Measurements from ENCODE around the gene ABI1.

ABI1 gene

DNA sequence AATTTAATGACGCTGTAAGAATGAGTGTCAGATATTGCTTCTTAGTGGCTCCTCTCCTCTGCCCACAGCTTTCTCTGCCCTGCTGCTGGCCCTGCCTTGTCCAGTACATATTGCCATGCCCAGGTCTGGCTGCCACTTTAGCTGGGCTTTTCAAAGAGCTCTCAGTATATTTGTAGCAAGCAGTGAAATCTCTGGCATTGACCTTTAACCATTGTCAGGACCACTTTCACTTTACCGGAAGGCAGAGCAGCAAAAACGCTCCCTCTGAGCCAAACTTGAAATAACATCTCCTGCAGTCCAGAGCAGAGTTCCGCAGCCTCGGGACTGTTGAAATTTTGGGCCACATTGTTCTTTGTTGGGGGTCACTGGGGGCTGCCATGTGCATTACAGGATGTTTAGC, 149.4 kb downstream of the ABI1 start:
- no peak for DNase-seq

GRCh38 chr10:26706936-26707335, 153.8 kb downstream of the ABI1 start:
- no peak for DNase-seq

DNA sequence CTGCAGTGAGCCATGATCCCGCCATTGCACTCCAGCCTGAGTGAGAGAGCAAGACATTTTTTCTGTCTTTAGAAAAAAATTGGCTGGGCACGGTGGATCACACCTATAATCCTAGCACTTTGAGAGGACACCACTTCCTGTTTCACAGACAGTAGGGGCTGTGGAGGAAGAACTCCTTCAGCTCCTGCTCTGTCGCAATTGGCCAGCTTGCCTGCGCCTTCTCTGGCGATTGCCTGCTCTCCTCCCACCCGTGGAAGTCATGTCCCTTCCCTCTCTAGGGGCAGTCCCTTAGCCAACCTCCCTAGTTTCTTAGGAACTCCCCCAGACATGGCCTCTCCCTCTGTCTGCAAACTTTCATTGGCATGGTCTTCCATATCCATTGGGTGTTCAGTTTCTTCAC, 154.6 kb downstream of the ABI1 start:
- DNase-seq: no peak

GRCh38 chr10:26703974-26704373, 156.8 kb downstream of the ABI1 start:
- no peak for DNase-seq

DNA sequence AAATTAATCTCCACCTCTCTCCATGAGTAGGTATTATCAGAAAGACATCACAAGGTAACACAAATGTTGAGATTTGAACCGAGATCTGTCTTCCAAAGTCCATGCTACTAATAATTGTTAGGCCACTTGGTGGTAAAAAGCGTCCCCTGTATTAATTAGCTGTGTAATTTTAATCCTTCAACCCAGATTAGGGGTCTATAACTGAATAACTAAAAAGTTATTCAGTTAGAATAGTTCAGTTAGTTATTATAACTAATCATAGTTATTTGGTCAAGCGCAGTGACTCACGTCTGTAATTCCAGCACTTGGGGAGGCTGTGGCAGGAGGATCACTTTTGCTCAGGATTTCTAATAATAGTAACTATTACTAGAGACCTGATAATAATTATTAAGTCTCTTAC, 157.7 kb downstream of the ABI1 start:
- DNase-seq: no peak

GRCh38 chr10:26700884-26701630, 159.7 kb downstream of the ABI1 start:
- no peak for DNase-seq

DNA sequence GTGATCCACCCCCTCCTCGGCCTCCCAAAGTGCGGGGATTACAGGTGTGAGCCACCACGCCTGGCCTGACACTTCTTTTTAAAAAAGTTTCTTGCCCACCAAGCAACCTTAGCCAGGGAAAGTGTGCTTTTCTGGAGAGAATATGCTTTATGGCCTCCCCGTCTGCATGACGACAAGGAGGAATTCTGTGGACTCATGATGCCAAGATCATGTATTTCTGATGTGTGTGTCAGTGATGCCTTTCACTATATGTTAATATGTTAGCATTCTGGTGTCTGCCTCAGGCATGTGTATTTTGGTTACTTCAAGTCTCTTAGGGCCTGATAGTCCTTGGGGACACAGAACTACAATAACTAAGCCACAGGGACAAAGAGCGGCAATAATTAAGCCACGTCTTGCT, 161.1 kb downstream of the ABI1 start:
- no peak for DNase-seq

- no peak for DNase-seq
Observed at GRCh38 chr10:26698909-26699308, 161.8 kb downstream of the ABI1 start.

GRCh38 chr10:26697922-26698608, 162.7 kb downstream of the ABI1 start:
- no peak for DNase-seq

- peak; percentile 61 to 68 for DNase-seq
Observed at GRCh38 chr10:26697163-26697921, 163.4 kb downstream of the ABI1 start, which contains the start of gene PDSS1. Gene PDSS1, plus strand, starts transcription at chr10:26697701. Its CDS starts 11 bp downstream, at chr10:26697712.

DNA sequence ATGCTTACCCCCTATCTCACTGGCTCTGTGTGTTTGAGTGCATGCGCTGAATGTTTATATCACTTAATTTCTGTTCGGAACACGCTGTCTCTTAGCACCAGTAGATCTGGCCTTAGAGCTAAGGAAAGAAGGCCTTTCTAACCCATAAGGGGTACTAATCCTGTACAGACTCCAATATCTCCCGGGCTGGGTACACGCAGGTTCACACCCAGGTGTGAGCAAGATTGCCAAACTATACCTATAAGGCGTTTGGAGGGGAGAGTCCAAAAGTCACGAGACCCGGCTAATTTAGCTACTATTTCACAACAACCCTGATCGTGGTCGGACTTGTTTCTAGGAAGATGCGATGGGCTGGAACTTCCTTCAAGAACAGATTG, 164.0 kb downstream of the ABI1 start:
- no peak for DNase-seq
